OCI-LY7 (cell line): ENCODE data around the gene CHST14. TPM values are rescaled to one million over a fixed set of nuclear protein-coding genes. Genes with fewer than 3 reads are reported as not detected.
A peak's percentile ranks its signal among the peaks of the same experiment; 100 is the strongest.

Experiments
- BruUV-seq: library from RNA; stranded (reverse); fragments of 400-500 nt; replicated peaks from 2 replicates; lab custom pipeline; 2021; lab: Mats Ljungman, UMichigan
- CTCF ChIA-PET: fragments of 300-600 bp; sonication (Branson Sonifier 250); formaldehyde crosslinking; loops from one replicate; lab custom pipeline; 2022; ENCODE audit warnings: antibody characterized with exemption; ENCODE audit not compliant: unreplicated experiment; lab: Charles Lee
- POLR2A ChIA-PET: fragments of 300-600 bp; sonication (Branson Sonifier 250); formaldehyde crosslinking; loops from one replicate; lab custom pipeline; 2022; ENCODE audit warnings: antibody characterized with exemption; lab: Charles Lee
- DNase-seq: peaks from one replicate; pipeline ENCODE4 v3.0.0-alpha.2; 2015; ENCODE audit warnings: low spot score
- H2AFZ ChIP-seq: fragments of 200-600 bp; sonication (generic), shearing (Covaris generic); 2 replicates; pipeline ENCODE4 v1.6.1; 2014; ENCODE audit warnings: mild to moderate bottlenecking, antibody characterized with exemption, low read length, moderate library complexity
- H3K27ac ChIP-seq: fragments of 200-600 bp; sonication (generic); 2 replicates; pipeline ENCODE4 v1.5.1; 2014; ENCODE audit warnings: mixed run types, low read depth, mild to moderate bottlenecking, moderate library complexity, low read length, inconsistent platforms; ENCODE audit not compliant: poor library complexity, severe bottlenecking
- H3K36me3 ChIP-seq: fragments of 200-600 bp; sonication (generic); 2 replicates; pipeline ENCODE4 v1.6.1; 2014; ENCODE audit warnings: mild to moderate bottlenecking, antibody characterized with exemption, low read length, moderate library complexity, mixed read lengths; ENCODE audit not compliant: insufficient read depth
- H3K4me1 ChIP-seq: fragments of 200-600 bp; sonication (generic); 2 replicates; pipeline ENCODE4 v1.5.1; 2014; ENCODE audit warnings: mild to moderate bottlenecking, low read length; ENCODE audit not compliant: insufficient read depth, poor library complexity, severe bottlenecking
- H3K4me2 ChIP-seq: fragments of 200-600 bp; sonication (generic); 2 replicates; pipeline ENCODE4 v1.6.1; 2014; ENCODE audit warnings: mild to moderate bottlenecking, low read length
- H3K4me3 ChIP-seq: fragments of 200-600 bp; sonication (generic); 2 replicates; pipeline ENCODE4 v1.5.1; 2014; ENCODE audit warnings: mild to moderate bottlenecking, low read depth, low read length; ENCODE audit not compliant: poor library complexity, severe bottlenecking
- H3K79me2 ChIP-seq: fragments of 200-600 bp; sonication (generic); 2 replicates; pipeline ENCODE4 v1.6.1; 2016; ENCODE audit warnings: low read depth, mild to moderate bottlenecking, low read length, moderate library complexity, mixed read lengths; ENCODE audit not compliant: insufficient read depth
- H3K9me2 ChIP-seq: fragments of 200-600 bp; sonication (generic); 2 replicates; pipeline ENCODE4 v1.6.1; 2016; ENCODE audit warnings: mild to moderate bottlenecking, low read length, mixed read lengths; ENCODE audit not compliant: insufficient read depth
- H3K9me3 ChIP-seq: fragments of 200-600 bp; sonication (generic); 2 replicates; pipeline ENCODE4 v1.6.1; 2014; ENCODE audit warnings: mild to moderate bottlenecking, mixed run types, low read length, mixed read lengths
- H4K20me1 ChIP-seq: fragments of 200-600 bp; sonication (generic); 2 replicates; pipeline ENCODE4 v1.6.1; 2014; ENCODE audit warnings: mild to moderate bottlenecking, antibody characterized with exemption, low read length, moderate library complexity, mixed read lengths; ENCODE audit not compliant: insufficient read depth
- CTCF ChIP-seq: fragments of 200-600 bp; sonication (generic); conservative IDR thresholded peaks from 2 replicates; pipeline ENCODE4 v1.5.1; 2014; ENCODE audit warnings: mild to moderate bottlenecking, antibody characterized with exemption, low read length, moderate library complexity, mixed read lengths
- EZH2phosphoT487 ChIP-seq: fragments of 200-600 bp; sonication (generic); IDR thresholded peaks from 2 replicates; pipeline ENCODE4 v1.6.1; 2018; ENCODE audit warnings: low read depth, borderline replicate concordance, mild to moderate bottlenecking, mixed run types, antibody characterized with exemption, low read length, moderate library complexity, mixed read lengths
- intact Hi-C: fragments of 100-400 bp; cut with micrococcal nuclease; formaldehyde crosslinking; loops from one replicate; pipeline ENCODE4 v1.10.0; 2022; ENCODE audit not compliant: unreplicated experiment
- total RNA-seq, 2 experiments: library from RNA; depleted of rRNA in 1 of 2; stranded (reverse); fragments of >200 nt in 1 of 2; shearing (Covaris generic) in 1 of 2; gene quantifications; 2 replicates each; pipeline ENCODE4 v1.2.3, GENCODE V29; 2014 to 2022

CHST14 gene
- total RNA-seq, 2 experiments from 2014 or later: 7.3 to 15.3 TPM

GRCh38 chr15:40440743-40441564, 29.8 kb upstream of the CHST14 start, which contains the start of gene BAHD1:
BAHD1 (plus strand) TSS chr15:40440953; CDS start chr15:40458465, 17,512 bp downstream.
- no TSS peak for BruUV-seq
- H3K9me3 ChIP-seq: no peaks in the 10 kb centered on the region
- ChIA-PET CTCF (interaction anchor here (1.0 kb wide), 1 partner anchor 14 kb away, joined by 4 read pairs; no protein-coding TSS in a partner anchor), POLR2A (interaction anchor here (0.6 to 1.3 kb wide), 4 partner anchors 8 to 199 kb away, joined by 3 to 4 read pairs (median 4); no protein-coding TSS in a partner anchor)
- no peaks in the 10 kb centered on the region for H3K36me3 ChIP-seq
- peak within 1 kb of the TSS; percentile 93 for H3K4me3 ChIP-seq
- no peaks in the 10 kb centered on the region for H3K9me2 ChIP-seq
- TF ChIP-seq CTCF (0 out of 2 replicates have a peak, but pooled peaks have one; percentile 3), EZH2phosphoT487 (no peak)
- H3K27ac ChIP-seq: peak within 1 kb of the TSS; percentile 31
- H3K79me2 ChIP-seq: peaks cover 23% of the 10 kb centered on the region; the same call in 1 of the 2 replicates
- peak; percentile 96 for DNase-seq
- H3K4me1 ChIP-seq: peaks cover 21% of the 10 kb centered on the region
- H2AFZ ChIP-seq: peak within 1 kb of the TSS; percentile 98
- intact Hi-C loops: loop anchor here (1.0 kb wide), 1 partner anchor 16 kb away; no protein-coding TSS in a partner anchor
- H4K20me1 ChIP-seq: peaks cover 28% of the 10 kb centered on the region
- H3K4me2 ChIP-seq: peak within 1 kb of the TSS; percentile 100

- peaks cover 28% of the 10 kb centered on the region for H4K20me1 ChIP-seq
- intact Hi-C loops: loop anchor here (1.0 kb wide), 1 partner anchor 15 kb away; no protein-coding TSS in a partner anchor
- CTCF ChIA-PET: no interaction called here
- H3K9me3 ChIP-seq: no peaks in the 10 kb centered on the region
- POLR2A ChIA-PET: interaction anchor here (0.6 to 1.3 kb wide), 4 partner anchors 10 to 259 kb away, joined by 3 to 4 read pairs (median 4); no protein-coding TSS in a partner anchor
- H3K79me2 ChIP-seq: peaks cover 23% of the 10 kb centered on the region; the same call in 1 of the 2 replicates
- H3K9me2 ChIP-seq: no peaks in the 10 kb centered on the region
- peak; percentile 34 for DNase-seq
- H2AFZ ChIP-seq: no peak overlapping the region
- H3K27ac ChIP-seq: no peak overlapping the region
- BruUV-seq: no TSS peak
- H3K4me3 ChIP-seq: peak overlapping the region; percentile 93
- peaks cover 21% of the 10 kb centered on the region for H3K4me1 ChIP-seq
- no peak for TF ChIP-seq EZH2phosphoT487
- no peak for TF ChIP-seq CTCF
- H3K4me2 ChIP-seq: peak overlapping the region; percentile 90
- no peaks in the 10 kb centered on the region for H3K36me3 ChIP-seq
These were observed 28.9 kb upstream of the CHST14 start for GRCh38 chr15:40441565-40442531.
